Hippocampal formation (tissue), 2 donors: ENCODE measurements around the gene MTIF2.
"Not testable (repeated sequence)": the region's sequence is repeated elsewhere in the genome, so short reads cannot be mapped to it uniquely, and the experiment has no call there.

Experiments
- DNase-seq, 2 donors: peaks; one replicate each; lab custom pipeline; 2025; lab: John Stamatoyannopoulos, UW

MTIF2 gene

DNA sequence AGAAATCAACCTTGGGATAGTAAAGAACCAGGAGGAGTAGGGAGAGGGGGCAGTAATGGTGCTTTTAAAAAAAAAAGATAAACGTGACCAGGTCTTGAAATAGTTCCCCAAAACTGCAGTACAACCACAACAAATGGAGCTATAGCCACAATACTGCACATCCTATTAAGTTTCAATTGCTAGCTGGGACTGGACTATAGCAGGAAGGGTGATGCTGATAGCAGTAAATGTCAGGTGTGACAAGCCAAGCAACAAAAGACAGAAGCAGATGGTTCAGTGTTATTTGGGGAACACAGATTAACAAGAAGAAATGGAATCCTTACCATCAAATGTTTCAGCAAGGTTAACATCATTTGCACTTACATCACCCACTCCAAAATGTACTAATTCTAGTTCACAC lies 26.4 kb downstream of the MTIF2 start:
- DNase-seq = no peak

DNA sequence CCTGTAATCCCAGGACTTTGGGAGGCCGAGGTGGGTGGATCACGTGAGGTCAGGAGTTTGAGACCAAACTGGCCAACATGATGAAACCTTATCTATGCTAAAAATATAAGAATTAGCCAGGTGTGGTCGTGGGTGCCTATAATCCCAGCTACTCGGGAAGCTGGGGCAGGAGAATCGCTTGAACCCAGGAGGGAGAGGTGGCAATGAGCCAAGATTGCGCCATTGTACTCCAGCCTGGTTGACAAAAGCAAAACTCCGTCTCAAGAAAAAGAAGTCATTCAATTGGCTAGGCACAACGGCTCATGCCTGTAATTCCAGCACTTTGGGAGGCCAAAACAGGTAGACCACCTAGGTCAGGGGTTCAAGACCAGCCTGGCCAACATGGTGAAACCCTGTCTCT lies 27.4 kb downstream of the MTIF2 start:
- DNase-seq = not testable (repeated sequence)

DNA sequence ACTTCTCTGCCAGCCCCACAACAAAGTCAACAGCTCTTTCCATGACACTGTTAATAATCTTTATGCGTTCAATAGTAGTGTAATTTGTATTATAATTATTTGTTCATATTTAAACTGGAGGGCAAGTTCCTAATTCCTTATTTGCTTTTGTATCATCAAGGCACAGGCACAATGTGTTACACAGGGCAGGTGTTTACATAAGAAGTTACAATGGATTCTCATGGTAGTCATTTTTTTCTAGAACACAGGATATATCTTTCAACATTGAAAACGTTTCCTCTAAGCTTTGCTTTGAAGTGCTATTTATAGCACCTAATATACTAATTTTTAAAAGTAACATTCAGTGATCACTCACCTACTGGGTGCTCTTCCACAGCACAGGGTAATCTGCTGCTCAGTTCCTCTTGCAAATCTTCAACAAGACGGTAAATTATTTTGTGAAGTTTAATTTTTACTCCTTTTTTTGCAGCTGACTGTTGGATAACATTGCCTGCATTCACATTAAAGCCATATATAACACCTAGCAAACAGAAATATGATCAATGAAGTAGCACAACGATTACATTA lies 29.3 kb downstream of the MTIF2 start:
- no peak for DNase-seq

DNA sequence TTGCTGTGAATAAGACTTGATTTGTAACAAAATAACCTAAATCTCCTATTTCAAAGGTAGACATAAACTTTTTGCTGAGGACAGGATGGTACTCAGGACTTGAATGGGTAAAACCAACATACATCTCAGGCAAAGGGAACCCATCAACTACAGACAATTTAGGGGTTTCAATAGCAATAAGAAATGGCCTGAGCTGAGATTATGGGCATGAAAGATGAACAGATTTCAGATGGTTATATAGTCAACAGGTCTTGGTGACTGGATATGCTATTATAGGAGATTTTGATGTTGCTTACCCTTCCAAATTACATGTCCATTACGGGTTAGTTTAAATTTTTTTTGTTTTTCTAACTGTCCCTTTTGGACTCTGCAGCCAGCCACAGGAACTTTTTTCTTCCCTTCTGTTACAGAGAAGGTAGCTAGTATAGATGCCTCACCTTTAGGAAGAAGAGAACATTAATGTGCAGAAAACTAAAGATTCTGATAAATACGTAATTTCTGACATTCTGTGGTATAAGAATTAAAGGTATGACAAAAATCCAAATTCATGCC lies 32.0 kb downstream of the MTIF2 start:
- no peak for DNase-seq

DNA sequence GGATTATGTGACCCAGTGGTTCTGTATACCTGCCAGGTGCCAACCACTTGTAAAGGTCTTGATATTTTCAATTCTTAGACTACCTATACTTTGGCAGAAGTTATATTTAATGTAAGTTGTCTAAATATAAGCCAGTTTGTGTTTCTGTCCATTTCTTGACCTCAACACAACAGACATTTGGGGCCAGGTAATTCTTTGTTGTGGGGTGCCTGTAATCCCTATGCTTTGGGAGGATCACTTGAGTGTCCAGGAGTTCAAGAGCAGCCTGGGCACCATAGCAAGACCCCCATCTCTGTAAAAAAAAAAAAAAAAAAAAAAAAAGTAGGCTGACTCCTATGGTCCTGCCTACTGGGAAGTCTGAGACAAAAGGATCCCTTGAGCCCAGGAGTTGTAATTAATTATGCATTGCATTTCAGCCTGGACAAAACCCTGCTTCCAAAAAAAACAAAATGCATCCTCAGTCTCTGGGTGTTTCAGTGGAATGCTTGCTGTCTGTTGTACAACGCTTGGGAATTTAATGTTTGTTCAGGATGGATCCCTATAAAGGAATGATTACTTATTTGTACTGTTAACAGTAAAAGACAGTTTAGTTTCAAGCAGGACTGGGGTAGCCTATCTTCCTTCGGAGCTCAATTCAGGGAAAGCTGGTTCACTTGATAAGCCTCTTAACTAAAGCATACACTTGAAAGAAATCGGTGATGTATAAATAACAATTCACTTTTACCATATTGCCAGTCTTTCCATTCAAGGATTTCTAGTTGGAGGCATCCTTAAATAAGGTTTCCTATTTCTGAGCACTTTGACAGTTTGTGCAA lies 33.1 kb downstream of the MTIF2 start:
- no peak for DNase-seq

DNA sequence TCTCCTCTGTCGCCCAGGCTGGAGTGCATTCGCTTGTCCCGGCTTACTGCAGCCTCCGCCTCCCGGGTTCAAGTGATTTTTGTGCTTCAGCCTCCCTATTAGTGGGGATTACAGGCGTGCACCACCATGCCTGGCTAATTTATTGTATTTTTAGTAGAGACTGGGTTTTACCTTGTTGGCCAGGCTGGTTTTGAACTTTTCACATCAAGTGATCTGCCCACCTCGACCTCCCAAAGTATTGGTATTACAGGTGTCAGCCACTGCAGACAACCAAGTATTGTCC lies 35.4 kb downstream of the MTIF2 start:
- DNase-seq = no peak

DNA sequence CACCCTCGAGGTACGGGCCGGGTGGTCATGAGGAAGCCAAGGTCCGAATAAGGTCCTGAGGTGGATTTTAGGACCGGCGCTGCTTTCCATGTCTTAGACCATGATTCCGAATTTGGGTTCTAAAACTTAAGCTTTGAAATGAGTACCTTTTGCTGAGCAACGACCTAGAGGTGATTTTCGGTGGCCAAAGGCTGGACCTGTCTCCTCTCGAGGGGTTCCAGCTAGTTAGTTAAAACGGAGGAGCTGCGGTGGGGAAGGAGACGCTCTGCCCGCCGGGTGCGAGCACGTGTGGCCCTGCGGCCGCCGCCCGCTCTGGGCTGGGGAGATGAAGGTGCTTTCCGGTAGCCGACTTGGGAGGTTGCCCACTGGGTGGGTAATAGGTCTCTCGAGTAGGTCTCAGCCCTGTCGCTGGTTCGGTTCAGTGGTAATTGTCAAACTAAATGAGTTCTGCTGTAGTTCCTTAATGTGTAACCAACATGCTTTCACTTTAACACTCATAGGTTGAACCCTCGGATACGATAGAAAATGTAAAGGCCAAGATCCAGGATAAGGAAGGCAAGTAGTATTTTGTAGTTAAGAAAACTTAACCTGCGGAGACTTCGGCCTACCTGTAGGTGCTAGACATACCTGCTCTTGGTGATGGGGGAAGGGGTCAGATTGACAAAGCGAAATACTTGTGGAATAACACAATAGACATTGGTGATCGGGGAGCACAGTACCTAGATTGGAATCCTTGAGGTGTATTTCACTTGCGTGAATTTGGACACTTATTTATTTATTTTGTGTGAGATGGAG lies 36.0 kb downstream of the MTIF2 start:
- no peak for DNase-seq

DNA sequence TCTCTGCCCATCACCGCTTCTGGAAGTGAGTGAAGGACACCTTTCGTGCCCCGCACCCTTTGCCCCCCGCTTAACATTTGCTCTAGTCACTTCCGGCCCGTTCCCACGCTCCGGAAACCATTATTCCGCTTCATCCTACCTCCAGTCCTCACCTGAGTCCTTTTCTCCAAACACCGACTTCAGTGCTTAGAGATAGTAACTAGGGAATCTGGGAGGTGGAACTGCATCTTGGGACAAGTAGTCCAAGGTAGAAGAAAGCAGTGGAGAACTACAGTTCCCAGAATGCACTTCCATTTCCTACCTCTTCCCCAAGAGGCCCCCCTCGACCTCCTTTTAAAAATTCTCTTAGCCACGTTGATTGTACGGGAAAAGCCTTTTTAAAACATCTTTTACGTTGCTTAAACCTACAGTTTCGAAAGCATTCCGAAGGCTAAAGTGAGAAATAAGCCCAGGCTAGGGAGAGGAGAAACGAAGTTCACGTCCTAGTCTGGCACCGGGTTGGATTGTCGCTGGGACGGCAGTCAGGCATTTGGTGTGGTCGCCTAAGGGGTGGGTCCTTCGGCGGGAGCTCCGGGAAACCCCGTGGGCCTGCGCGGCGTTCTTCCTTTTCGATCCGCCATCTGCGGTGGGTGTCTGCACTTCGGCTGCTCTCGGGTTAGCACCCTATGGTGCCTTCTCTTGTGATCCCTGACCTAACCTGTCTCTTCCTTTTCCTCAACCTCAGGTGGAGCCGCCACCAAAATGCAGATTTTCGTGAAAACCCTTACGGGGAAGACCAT lies 36.8 kb downstream of the MTIF2 start, which contains the start of the genes CLHC1 and RPS27A:
Gene CLHC1, minus strand, starts transcription at position 210 of the 779 bp plus-strand sequence. CDS start 9,882 bp downstream, outside the sequence.
Gene RPS27A, plus strand, starts transcription at position 605 of the 779 bp plus-strand sequence. Its CDS starts 137 bp downstream, at position 742.
- DNase-seq = peak; percentile 83 to 98

DNA sequence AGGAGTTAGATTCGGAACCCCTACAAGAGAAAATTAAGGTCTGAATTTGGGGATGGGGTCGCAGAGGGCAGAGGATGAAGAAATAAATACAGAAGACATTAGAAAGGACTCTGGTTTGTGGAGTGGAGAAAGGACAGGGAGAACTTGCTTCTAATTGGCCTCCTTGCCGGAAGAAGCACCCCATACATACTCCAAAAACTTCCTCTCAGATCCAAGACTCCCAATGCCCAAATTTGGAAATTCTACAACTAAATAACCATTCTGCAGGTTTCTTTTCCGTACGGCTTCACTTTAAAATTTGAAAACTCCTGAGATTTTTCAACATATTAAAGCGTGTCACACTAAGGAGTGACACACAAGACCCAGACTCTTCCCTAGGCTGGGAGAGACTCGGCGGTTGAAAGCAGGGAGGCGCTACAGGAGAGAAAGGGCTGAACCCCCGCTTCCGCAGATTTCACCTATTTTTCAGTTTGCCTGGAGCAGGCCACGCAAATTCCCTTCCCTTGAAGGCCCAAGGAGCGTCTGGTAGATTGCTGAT lies 37.4 kb downstream of the MTIF2 start:
- peak in 1 of 2 donors; percentile 11 for DNase-seq

DNA sequence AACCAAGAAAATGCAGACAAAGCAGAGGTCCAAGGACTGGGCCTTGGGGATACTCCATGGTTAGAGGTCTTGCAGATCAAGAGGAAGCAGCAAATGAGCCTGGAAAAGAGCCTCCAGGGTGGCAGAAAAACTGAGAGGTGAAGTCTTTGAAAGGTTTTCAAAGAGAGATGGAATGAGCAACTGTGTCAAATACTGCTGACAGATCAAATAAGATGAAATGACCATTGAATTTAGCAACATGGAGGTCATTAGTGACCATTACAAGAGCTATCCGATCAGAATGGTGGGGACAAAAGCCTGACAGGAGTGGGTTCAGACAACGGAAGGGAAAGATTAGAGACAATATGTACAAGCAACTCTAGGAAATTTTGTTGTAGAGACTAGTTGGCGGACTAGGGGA lies 38.5 kb downstream of the MTIF2 start:
- DNase-seq = no peak

DNA sequence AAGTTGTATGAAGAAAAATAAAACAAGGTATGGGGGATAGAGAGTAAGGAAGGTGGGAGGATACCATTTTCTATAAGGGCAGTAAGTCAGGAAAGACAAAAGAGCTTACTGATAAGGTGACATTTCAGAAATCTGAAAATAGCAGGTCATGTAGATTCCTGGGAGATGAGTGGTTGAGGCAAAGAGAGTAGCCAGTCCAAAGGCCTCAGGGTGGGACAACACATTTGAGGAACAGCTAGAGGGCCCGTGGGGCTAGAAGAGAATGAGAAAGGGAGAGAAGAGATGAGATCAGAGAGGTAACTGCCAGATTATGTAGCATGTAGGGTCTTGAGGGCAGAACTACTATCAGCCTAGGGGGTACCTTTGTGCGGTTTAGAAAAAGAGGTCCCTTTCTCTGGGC lies 39.8 kb downstream of the MTIF2 start:
- DNase-seq = no peak

DNA sequence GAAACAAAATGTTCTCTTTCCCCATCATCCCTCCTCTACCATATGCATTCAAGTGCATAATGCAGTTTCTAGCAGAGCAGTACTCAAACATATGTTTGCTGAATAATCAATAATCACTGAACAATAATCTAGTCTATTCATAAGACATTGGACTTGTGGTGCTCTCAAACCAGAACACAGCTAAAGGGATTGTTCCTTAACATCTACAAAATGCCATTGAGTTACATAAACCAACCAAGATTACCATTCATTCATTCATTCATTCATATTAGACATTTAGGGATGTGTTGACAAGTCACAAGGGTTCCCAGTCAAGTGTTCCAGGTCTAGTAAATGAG lies 40.8 kb downstream of the MTIF2 start:
- no peak for DNase-seq

DNA sequence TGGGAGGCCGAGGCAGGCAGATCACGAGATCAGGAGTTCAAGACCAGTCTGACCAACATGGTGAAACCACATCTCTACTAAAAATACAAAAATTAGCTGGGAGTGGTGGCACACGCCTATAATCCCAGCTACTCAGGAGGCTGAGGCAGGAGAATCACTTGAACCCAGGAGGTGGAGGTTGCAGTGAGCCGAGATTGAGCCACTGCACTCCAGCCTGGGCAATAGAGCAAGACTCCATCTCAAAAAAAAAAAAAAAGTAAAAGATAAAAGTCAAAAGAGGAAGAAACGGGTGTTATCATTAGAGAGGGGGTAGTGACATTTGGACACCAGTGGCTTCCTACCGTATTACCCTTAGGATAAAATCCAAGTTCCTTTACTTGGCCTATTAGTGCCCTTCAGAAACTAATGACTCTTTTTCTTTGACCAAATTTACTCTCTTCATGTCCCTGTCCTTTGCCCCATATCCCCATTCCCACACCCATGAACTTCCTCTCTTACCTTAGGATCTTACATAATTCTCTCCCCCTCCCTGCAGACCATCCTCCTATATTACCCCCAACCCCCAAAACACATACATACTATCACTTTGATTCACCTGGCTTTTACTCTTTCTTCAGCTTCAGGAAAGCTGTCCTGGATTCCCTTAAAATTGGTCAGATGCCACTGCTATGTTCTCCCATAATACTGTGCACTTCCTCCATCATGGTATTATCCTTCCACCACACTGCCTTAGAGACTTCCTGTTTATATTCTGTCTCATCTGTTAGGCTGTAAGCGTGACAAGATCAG lies 41.4 kb downstream of the MTIF2 start:
- not testable (repeated sequence) for DNase-seq

DNA sequence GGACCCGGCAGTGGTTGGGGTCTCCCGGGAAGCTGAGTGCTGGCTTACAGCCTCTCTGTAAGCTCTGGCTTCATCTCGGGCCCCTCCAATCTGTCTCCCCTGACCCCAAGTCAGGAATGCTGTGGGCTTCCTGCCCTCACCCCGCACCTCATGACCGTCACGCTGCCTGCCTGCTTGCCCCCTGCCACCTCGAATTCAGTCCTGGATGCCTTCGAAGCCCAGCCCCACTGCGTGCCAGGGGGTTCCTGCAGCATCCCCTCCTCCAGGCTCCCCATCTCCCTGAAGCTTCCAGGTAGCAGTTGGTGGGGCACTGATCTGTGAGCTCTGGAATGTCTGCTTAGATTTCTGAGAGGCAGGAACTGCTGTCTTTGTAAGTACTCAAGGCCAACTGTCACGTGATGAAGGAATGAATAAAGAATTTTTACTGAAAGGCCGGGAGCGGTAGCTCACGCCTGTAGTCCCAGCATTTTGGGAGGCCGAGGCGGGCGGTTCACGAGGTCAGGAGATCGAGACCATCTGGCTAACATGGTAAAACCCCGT lies 43.5 kb downstream of the MTIF2 start:
- DNase-seq = no peak

DNA sequence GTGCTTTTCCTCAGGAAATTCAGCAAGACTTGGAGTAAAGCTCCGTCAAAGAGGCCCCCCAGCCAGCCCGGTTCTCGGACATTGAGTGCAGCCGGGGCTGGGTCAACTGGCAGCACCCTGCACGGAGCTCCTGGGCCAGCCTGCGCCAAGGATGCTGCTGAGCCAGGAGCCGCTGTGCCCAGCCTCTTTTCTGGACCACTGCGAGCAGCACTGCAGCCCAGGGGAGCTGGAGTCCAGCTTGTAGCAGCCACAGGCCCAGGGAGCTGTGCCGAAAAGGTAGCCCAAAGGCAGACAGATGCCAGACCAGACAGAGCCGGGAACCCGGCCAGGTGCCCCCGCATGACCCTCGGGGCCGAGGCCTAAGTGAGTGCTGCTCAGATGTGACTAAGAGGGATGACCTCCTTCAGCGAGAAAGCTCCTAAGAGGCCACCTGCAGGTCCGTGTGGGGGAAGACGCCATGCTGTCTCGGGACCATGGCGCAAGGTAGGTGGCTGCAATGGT lies 44.2 kb downstream of the MTIF2 start:
- DNase-seq = peak in 1 of 2 donors; percentile 3

DNA sequence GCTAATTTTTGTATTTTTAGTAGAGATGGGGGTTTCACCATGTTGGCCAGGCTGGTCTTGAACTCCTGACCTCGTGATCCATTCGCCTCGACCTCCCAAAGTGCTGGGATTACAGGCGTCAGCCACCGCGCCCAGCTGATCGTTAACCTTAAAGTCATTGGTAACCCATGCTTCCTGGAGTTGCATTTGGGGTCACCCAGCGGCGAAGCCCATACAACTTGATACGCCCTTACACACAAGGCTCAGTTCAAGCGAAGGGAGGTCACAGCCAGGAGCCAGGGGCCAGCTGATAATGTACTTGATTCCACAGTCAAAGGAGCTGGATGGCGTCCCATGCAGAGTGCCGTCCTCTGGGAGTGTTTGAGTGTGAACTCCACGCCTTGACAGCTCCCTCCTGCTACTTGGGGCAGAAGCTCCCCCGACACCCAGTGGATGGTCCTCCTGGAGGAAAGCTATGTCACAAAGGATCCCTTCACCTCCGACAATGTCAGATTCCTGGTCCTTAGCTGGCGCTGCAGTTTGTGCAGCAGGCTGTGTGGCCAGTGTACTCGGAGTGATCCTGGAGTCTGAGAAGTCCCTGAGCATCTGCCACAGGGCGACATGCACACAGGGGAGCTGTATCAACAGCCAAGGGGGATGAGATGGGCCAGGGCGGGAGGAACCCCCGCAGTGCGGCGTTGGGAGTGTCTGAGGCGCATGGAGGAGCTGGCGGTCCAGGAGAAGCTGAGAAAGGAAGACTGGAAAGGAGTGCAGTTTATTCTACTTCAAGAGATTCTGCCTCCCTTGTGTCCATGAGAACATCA lies 44.9 kb downstream of the MTIF2 start:
- no peak for DNase-seq

DNA sequence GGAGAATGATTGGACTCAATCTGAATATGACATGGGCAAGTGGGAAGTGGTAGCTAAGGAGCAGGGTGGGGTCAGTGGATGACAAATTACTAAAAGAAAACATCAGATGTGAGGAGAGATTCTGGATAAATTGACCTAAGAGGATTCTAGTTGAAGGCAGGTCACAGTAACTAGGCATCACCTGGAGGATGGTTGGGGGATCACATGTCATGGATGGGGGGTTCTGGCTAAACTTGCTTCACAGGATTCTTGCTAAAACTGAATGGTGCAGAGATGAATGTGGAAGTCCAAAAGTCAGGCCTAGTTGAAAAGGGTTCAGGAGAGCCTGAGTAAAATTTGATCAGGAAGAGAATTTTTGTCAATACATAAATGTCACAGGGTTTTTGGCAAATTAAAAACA lies 55.2 kb downstream of the MTIF2 start:
- DNase-seq = no peak

DNA sequence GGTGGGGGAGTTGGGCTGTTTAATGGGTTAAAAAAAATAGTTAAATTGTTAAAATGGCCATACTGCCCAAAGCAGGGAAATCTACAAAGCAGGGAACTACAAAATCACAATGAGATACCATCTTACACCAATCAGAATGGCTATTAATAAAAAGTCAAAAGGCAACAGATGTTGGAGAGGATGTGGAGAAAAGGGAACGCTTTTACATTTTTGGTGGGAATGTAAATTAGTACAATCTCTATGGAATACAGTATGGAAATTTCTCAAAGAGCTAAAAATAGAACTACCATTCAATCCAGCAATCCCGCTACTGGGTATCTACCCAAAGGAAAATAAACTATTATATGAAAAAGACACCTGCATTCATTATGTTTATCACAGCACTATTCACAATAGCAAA lies 64.1 kb downstream of the MTIF2 start:
- no peak for DNase-seq

DNA sequence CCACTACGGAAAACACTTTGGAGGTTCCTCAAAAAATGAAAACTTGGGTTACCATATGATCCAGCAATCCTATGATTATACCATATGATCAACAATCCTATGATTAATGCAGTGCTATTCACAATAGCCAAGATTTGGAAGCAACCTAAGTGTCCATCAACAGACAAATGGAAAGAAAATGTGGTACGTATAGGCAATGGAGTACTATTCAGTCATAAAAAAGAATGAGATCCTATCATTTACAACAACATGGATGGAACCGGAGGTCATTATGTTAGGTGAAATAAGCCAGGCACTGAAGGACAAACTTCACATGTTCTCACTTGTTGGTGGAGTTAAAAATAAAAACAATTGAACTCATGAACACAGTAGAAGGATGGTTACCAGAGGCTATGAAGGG lies 64.5 kb downstream of the MTIF2 start:
- no peak for DNase-seq
